T-cell (primary cell): Measurements from ENCODE around the gene RICTOR. TPM values are rescaled to one million over a fixed set of nuclear protein-coding genes. Genes with fewer than 3 reads are reported as not detected.

ENCODE experiments used
- ATAC-seq, 4 experiments: fragments of 200-7000 bp in 3 of 4; fragments of 150-1000 bp in 1 of 4; cut with Tn5 transposase; replicated peaks in 1 of 4; 1 replicate in 3 of 4; 2 replicates in 1 of 4; pipeline ENCODE4 v1.10.0; 2021; ENCODE audit warnings: moderate library complexity in 3 of 4, mild to moderate bottlenecking in 2 of 4, moderate number of reproducible peaks in 1 of 4
- CTCF ChIA-PET, 2 donors: fragments of 300-600 bp; sonication (Branson Sonifier 250); formaldehyde crosslinking; loops; one replicate each; lab custom pipeline; 2022; ENCODE audit warnings: antibody characterized with exemption in 2 of 2; lab: Charles Lee
- POLR2A ChIA-PET, 2 donors: fragments of 300-600 bp; sonication (Branson Sonifier 250); formaldehyde crosslinking; loops; one replicate each; lab custom pipeline; 2022; ENCODE audit warnings: antibody characterized with exemption in 2 of 2; lab: Charles Lee
- DNase-seq, 35 experiments: peaks; one replicate each; pipeline versions ENCODE4 v3.0.0 to v3.0.0-alpha.2; 2013 to 2023
- H3K27ac ChIP-seq: one replicate; pipeline ENCODE4 v1.5.1; 2013; ENCODE audit warnings: low read length
- H3K27me3 ChIP-seq, 2 experiments: replicated peaks in 1 of 2; 1 replicate in 1 of 2; 2 replicates in 1 of 2; pipeline versions ENCODE4 v1.6.1 to v1.7.0; 2013; ENCODE audit warnings: low read length in 1 of 2, mixed read lengths in 1 of 2; ENCODE audit not compliant: control insufficient read depth in 2 of 2, insufficient read depth in 2 of 2; ENCODE audit errors: extremely low read depth in 1 of 2
- H3K36me3 ChIP-seq, 2 donors: 1 replicate in 1 of 2; 2 replicates in 1 of 2; pipeline versions ENCODE4 v1.6.1 to v1.7.0; 2013; ENCODE audit warnings: low read length in 1 of 2; ENCODE audit not compliant: control insufficient read depth in 2 of 2, insufficient read depth in 1 of 2; ENCODE audit errors: extremely low read depth in 1 of 2
- H3K4me1 ChIP-seq, 2 experiments: 1 replicate in 1 of 2; 2 replicates in 1 of 2; pipeline versions ENCODE4 v1.6.1 to v1.7.0; 2013; ENCODE audit warnings: low read length in 2 of 2, mixed read lengths in 1 of 2; ENCODE audit not compliant: insufficient read depth in 2 of 2, control insufficient read depth in 1 of 2; ENCODE audit errors: extremely low read depth in 1 of 2
- H3K4me3 ChIP-seq, 2 donors: 1 replicate in 1 of 2; 2 replicates in 1 of 2; pipeline versions ENCODE4 v1.5.1 to v1.7.0; 2013; ENCODE audit warnings: mild to moderate bottlenecking in 2 of 2, low read length in 1 of 2, moderate library complexity in 1 of 2; ENCODE audit not compliant: control insufficient read depth in 1 of 2; ENCODE audit errors: extremely low read depth in 1 of 2
- H3K9me3 ChIP-seq: 2 replicates; pipeline ENCODE4 v1.7.0; 2013
- H3K27ac Mint-ChIP-seq, 2 donors: one replicate each; pipeline ENCODE4 v1.8.0; 2020 to 2021; ENCODE audit warnings: mild to moderate bottlenecking in 2 of 2, mixed read lengths in 2 of 2
- H3K27me3 Mint-ChIP-seq, 2 donors: one replicate each; pipeline ENCODE4 v1.8.0; 2021 to 2022; ENCODE audit warnings: mixed read lengths in 2 of 2
- H3K36me3 Mint-ChIP-seq: one replicate; pipeline ENCODE4 v1.8.0; 2021; ENCODE audit warnings: mixed read lengths
- H3K4me1 Mint-ChIP-seq, 3 donors: one replicate each; pipeline ENCODE4 v1.8.0; 2020 to 2022; ENCODE audit warnings: mixed read lengths in 3 of 3, mild to moderate bottlenecking in 1 of 3
- H3K4me3 Mint-ChIP-seq, 3 donors: one replicate each; pipeline ENCODE4 v1.8.0; 2020 to 2022; ENCODE audit warnings: mild to moderate bottlenecking in 3 of 3, mixed read lengths in 3 of 3, moderate library complexity in 3 of 3
- H3K9me3 Mint-ChIP-seq, 3 donors: one replicate each; pipeline ENCODE4 v1.8.0; 2020 to 2022; ENCODE audit warnings: mixed read lengths in 3 of 3
- WGBS: methylation state at CpG from one replicate; pipeline ENCODE4 v1.1.5; 2013; ENCODE audit warnings: missing lambda C conversion rate; ENCODE audit not compliant: insufficient coverage; 5-methylcytosine and 5-hydroxymethylcytosine counted together
- total RNA-seq, 35 experiments: library from RNA in 6 of 35; stranded (reverse) in 6 of 35; fragments of 120-200 nt in 1 of 35; gene quantifications; one replicate each; pipeline versions ENCODE4 v1.2.1 to v1.2.4 and lab custom pipeline; 2013 to 2026

The RICTOR gene
- total RNA-seq, 5 donors from 2014 or later (not counting 1 experiment from before 2014, with no cell fraction given) = 68.5 to 85.8 (median 74.8) TPM

DNA sequence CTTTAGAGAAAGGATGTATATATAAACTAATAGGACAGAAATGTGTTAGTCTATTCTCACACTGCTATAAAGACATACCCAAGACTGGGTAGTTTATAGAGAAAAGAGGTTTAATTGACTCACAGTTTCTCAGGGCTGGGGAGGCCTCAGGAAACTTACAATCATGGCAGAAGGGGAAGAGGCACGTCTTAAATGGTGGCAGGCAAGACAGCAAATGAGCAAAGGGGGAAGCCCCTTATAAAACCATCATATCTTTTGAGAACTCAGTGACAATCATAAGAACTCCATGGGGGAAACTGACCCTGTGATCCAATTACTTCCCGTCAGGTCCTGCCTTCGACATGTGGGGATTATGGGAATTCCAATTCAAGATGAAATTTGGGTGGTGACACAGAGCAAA lies 8.8 kb upstream of the RICTOR start:
- Histone ChIP-seq H3K4me1 (no peaks in the 10 kb centered on the region), H3K4me3 (no peak overlapping the region), H3K36me3 (no peaks in the 10 kb centered on the region), H3K27ac (no peak overlapping the region), H3K9me3 (no peaks in the 10 kb centered on the region), H3K27me3 (peaks cover 0 to 19% of the 10 kb centered on the region in 2 experiments)
- Mint-ChIP-seq H3K4me3 (no peak overlapping the region), H3K4me1 (peaks cover 0 to 7% (median 7%) of the 10 kb centered on the region in 3 donors), H3K9me3 (peaks cover 0 to 9% (median 0%) of the 10 kb centered on the region in 3 donors), H3K36me3 (peaks cover 4% of the 10 kb centered on the region), H3K27me3 (peaks cover 19 to 52% of the 10 kb centered on the region in 2 donors), H3K27ac (no peak overlapping the region)
- no CpG with 5 or more reads among the region's 3 CpGs for WGBS
- ChIA-PET POLR2A (interaction anchor here in 1 of 2 donors (0.5 to 0.6 kb wide), 2 partner anchors 21 to 65 kb away, joined by 3 read pairs; no protein-coding TSS in a partner anchor), CTCF (interaction anchor here in 1 of 2 donors (1.2 kb wide), 1 partner anchor 34 kb away, joined by 3 read pairs; no protein-coding TSS in a partner anchor)
- no peak for ATAC-seq
- DNase-seq = no peak

DNA sequence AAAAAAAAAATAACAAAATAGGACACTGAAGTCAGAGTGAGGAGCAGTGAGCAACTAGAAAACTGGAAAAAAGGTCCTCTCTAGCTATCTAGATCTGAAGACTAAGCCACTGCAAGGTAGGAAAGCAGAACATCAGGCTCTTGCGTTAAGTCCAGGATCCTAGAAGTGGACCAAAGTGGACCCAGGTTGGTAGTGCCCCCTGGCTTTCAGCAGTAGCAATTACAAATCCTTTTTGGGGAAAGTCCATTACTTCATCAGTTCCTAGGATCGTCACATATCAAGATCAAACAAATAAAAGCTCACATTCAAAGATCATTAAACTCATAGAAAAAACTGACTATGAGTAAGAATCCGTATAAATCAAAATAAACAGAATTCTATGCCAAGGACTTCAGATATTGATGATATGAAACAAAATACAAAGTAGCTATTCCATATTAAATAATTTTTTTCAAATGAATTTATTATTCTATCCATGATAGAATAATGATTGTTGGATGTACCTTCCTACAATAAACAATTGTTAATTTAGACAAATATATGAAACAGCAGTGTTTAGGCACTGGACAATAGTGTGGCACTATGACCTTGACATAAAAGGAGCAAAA lies 6.5 kb upstream of the RICTOR start:
- ChIA-PET POLR2A (interaction anchor here (0.5 to 1.1 kb wide), 5 partner anchors 15 to 142 kb away, joined by 3 to 5 read pairs (median 4); no protein-coding TSS in a partner anchor), CTCF (interaction anchor here (0.6 to 3.2 kb wide), 24 partner anchors 9 to 639 kb away, joined by 3 to 26 read pairs (median 3); no protein-coding TSS in a partner anchor)
- Histone ChIP-seq H3K4me3 (no peak overlapping the region), H3K27me3 (peaks cover 0 to 9% of the 10 kb centered on the region in 2 experiments), H3K27ac (no peak overlapping the region), H3K9me3 (no peaks in the 10 kb centered on the region), H3K36me3 (no peaks in the 10 kb centered on the region), H3K4me1 (no peaks in the 10 kb centered on the region)
- WGBS = no CpG with 5 or more reads among the region's 3 CpGs
- H3K27me3 Mint-ChIP-seq = peaks cover 26 to 55% of the 10 kb centered on the region in 2 donors
- peaks cover 15 to 20% (median 17%) of the 10 kb centered on the region in 3 donors for H3K4me1 Mint-ChIP-seq
- no peak overlapping the region for H3K27ac Mint-ChIP-seq
- H3K36me3 Mint-ChIP-seq = no peaks in the 10 kb centered on the region
- ATAC-seq (peak in 1 of 4 experiments; percentile 38), DNase-seq (peak in 4 of 35 experiments; percentile 4 to 64 (median 20))
- peaks cover 0 to 9% (median 0%) of the 10 kb centered on the region in 3 donors for H3K9me3 Mint-ChIP-seq
- no peak overlapping the region for H3K4me3 Mint-ChIP-seq

DNA sequence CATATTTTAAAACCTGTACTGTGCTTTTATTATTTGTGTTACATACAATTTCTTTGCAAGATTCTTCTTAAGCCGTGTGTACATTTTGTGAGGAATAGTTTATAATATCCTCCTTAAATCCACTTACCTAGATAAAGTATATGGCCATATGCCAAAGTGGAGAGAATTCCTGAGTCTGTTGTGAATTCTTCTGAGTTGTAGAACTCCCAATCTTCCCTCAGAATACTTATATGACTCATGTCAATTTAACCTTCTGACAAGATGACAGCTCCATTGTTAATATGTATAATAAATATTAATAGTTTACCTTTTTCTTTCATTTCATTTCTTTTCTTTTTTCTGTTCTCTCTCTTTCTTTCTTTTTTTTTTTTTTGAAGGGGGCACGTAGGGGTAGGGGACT lies 6.0 kb upstream of the RICTOR start:
- Mint-ChIP-seq H3K4me3 (no peak overlapping the region), H3K9me3 (peaks cover 0 to 9% (median 0%) of the 10 kb centered on the region in 3 donors), H3K36me3 (no peaks in the 10 kb centered on the region), H3K4me1 (peaks cover 19 to 23% (median 22%) of the 10 kb centered on the region in 3 donors), H3K27me3 (peaks cover 26 to 55% of the 10 kb centered on the region in 2 donors), H3K27ac (no peak overlapping the region)
- DNase-seq (no peak), ATAC-seq (no peak)
- ChIA-PET CTCF (interaction anchor here (0.5 to 3.2 kb wide), 18 partner anchors 8 to 638 kb away, joined by 3 to 26 read pairs (median 4); no protein-coding TSS in a partner anchor), POLR2A (interaction anchor here (0.5 to 1.1 kb wide), 5 partner anchors 14 to 142 kb away, joined by 3 to 5 read pairs (median 4); no protein-coding TSS in a partner anchor)
- no CpG with 5 or more reads among the region's 2 CpGs for WGBS
- Histone ChIP-seq H3K36me3 (no peaks in the 10 kb centered on the region), H3K4me3 (no peak overlapping the region), H3K27me3 (peaks cover 0 to 9% of the 10 kb centered on the region in 2 experiments), H3K9me3 (no peaks in the 10 kb centered on the region), H3K27ac (no peak overlapping the region), H3K4me1 (peaks cover under 1 to 4% of the 10 kb centered on the region in 2 experiments)

DNA sequence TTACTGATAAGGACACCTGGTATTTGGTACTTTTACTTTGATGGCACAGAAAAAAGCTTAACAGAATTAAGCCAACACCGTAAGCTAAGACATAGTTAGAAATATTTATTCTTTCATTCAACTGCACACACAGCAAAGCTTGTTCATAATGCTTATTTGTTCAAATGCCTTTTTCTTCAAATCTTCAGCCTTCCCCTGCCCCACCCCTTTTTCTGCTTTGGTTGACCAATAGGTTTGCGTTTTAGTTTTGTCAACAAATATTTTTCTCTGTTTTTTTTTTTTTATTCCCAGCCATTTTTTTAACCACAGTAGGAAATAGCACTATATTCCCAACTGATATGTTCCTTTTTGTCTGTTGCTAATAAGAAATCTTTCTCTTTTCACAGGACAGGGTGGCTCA lies 4.9 kb upstream of the RICTOR start:
- Mint-ChIP-seq H3K4me3 (no peak overlapping the region), H3K9me3 (peaks cover 0 to 9% (median 0%) of the 10 kb centered on the region in 3 donors), H3K27ac (no peak overlapping the region), H3K27me3 (peaks cover 26 to 55% of the 10 kb centered on the region in 2 donors), H3K4me1 (peaks cover 23 to 24% (median 24%) of the 10 kb centered on the region in 3 donors), H3K36me3 (no peaks in the 10 kb centered on the region)
- no peaks in the 10 kb centered on the region for H3K9me3 ChIP-seq
- ATAC-seq (no peak), DNase-seq (no peak)
- H3K4me3 ChIP-seq = no peak overlapping the region
- no peak overlapping the region for H3K27ac ChIP-seq
- ChIA-PET CTCF (interaction anchor here (0.6 to 3.2 kb wide), 11 partner anchors 33 to 637 kb away, joined by 3 to 26 read pairs (median 3); no protein-coding TSS in a partner anchor), POLR2A (no interaction called here)
- no CpG with 5 or more reads among the region's 2 CpGs for WGBS
- H3K36me3 ChIP-seq = no peaks in the 10 kb centered on the region
- H3K4me1 ChIP-seq = peaks cover 4 to 5% of the 10 kb centered on the region in 2 experiments
- peaks cover 0 to 9% of the 10 kb centered on the region in 2 experiments for H3K27me3 ChIP-seq

DNA sequence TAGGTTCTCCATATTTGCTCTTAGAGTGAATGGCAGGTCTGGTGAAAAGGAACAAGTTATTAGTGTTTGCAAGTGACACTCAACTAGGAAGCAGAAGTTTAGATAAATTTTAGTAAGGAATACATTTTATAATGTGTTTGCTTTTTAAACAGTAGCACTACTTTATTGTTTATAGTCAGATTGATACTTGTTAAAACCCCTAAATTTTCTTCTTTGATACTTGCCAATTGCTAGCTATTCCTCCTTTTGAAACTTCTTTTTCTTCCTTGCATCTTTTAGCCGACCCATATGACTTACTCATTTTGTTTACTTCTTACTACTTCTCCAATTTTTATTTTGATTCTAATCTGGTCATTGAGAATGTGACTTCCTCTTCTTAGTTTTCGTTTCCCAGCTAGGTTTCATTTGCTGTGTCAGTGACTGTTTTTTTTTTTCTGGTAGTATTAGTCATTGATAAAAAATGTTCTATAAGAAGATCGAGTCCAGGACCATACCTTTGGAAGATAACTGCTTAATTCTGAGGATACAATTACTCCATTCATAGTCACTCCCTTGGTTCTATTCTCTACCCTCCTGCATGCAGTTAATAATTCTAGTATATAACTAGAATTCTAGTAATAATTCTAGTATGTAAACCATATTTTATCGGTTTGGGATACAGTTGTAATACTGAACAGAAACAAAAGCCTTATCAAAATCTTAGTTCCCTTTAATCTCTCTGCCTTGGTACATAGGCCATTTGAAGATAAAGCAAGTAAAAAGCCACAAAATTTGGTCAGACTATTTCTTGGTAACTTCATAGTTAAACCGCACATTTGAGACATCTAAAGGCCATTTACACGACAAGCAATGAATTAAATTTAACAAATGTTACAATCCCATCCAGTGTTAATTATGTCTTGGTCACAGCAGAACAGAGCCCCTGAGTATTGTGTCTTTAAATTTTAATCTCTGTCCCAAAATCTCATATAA lies 2.8 kb upstream of the RICTOR start:
- no CpG with 5 or more reads among the region's 6 CpGs for WGBS
- Mint-ChIP-seq H3K9me3 (no peaks in the 10 kb centered on the region), H3K4me1 (peaks cover 31 to 37% (median 36%) of the 10 kb centered on the region in 3 donors), H3K4me3 (no peak overlapping the region), H3K27ac (no peak overlapping the region), H3K27me3 (peaks cover 21 to 39% of the 10 kb centered on the region in 2 donors), H3K36me3 (peaks cover 3% of the 10 kb centered on the region)
- Histone ChIP-seq H3K27me3 (peaks cover 0 to 9% of the 10 kb centered on the region in 2 experiments), H3K4me1 (peaks cover 4 to 14% of the 10 kb centered on the region in 2 experiments), H3K9me3 (no peaks in the 10 kb centered on the region), H3K27ac (no peak overlapping the region), H3K36me3 (no peaks in the 10 kb centered on the region), H3K4me3 (no peak overlapping the region)
- no peak for DNase-seq
- ChIA-PET POLR2A (interaction anchor here (0.6 to 0.7 kb wide), 2 partner anchors 21 to 28 kb away, joined by 3 read pairs; no protein-coding TSS in a partner anchor), CTCF (no interaction called here)
- no peak for ATAC-seq
